ENCODE results near the gene IBSP.

Gene IBSP

GRCh38 chr4:87838205-87838604, 38.9 kb downstream of the IBSP start:
- DNase-seq (ENCODE audit: low read depth): no peak

GRCh38 chr4:87838890-87839591, 39.7 kb downstream of the IBSP start:
- no peak for DNase-seq (ENCODE audit: low read depth)

- no peak for DNase-seq (ENCODE audit: low read depth)
Measured at GRCh38 chr4:87839592-87839946, 40.2 kb downstream of the IBSP start.

GRCh38 chr4:87840149-87840548, 40.8 kb downstream of the IBSP start:
- DNase-seq (ENCODE audit: low read depth): no peak

GRCh38 chr4:87843936-87844335, 44.6 kb downstream of the IBSP start:
- peak; percentile 93 for DNase-seq (ENCODE audit: low read depth)

- DNase-seq (ENCODE audit: low read depth): no peak
Measured at GRCh38 chr4:87844452-87844851, 45.1 kb downstream of the IBSP start.

- DNase-seq (ENCODE audit: low read depth): no peak
Measured at GRCh38 chr4:87846226-87846625, 46.9 kb downstream of the IBSP start.

- peak; percentile 61 for DNase-seq (ENCODE audit: low read depth)
Measured at GRCh38 chr4:87848622-87849351, 49.4 kb downstream of the IBSP start.

GRCh38 chr4:87849612-87850011, 50.3 kb downstream of the IBSP start:
- no peak for DNase-seq (ENCODE audit: low read depth)

GRCh38 chr4:87851332-87851731, 52.0 kb downstream of the IBSP start:
- DNase-seq (ENCODE audit: low read depth): no peak

GRCh38 chr4:87851953-87852352, 52.6 kb downstream of the IBSP start:
- no peak for DNase-seq (ENCODE audit: low read depth)

GRCh38 chr4:87853108-87853507, 53.8 kb downstream of the IBSP start:
- DNase-seq (ENCODE audit: low read depth): peak; percentile 31

GRCh38 chr4:87853891-87854290, 54.5 kb downstream of the IBSP start:
- no peak for DNase-seq (ENCODE audit: low read depth)

- DNase-seq (ENCODE audit: low read depth): no peak
Measured at GRCh38 chr4:87855559-87855958, 56.2 kb downstream of the IBSP start.

GRCh38 chr4:87856816-87857215, 57.5 kb downstream of the IBSP start:
- DNase-seq (ENCODE audit: low read depth): no peak

- no peak for DNase-seq (ENCODE audit: low read depth)
Measured at GRCh38 chr4:87857789-87858188, 58.4 kb downstream of the IBSP start.

Measured in stromal cell of bone marrow (primary cell).